ENCODE results near the gene SOS1.

DNA sequence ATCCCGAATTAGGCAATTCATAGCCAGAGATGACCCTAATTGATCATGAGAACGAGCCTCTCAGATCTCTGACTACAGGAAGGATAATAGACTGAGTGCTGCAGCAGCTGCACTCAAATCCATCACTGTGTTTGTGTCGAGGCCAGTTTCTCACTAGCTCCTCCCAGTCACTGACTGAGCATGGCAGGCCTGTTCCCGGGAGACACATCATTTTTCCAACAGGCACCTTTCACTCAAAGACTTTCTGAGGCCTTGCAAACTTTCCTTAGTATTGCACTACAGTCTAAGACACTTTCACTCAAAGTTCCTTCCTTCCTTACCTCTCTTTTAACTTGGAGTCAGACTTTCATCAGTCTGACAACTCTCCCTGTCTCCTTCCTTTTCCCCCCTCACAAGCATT lies 13.7 kb downstream of the SOS1 start:
- TF ChIP-seq, protein P1, sequence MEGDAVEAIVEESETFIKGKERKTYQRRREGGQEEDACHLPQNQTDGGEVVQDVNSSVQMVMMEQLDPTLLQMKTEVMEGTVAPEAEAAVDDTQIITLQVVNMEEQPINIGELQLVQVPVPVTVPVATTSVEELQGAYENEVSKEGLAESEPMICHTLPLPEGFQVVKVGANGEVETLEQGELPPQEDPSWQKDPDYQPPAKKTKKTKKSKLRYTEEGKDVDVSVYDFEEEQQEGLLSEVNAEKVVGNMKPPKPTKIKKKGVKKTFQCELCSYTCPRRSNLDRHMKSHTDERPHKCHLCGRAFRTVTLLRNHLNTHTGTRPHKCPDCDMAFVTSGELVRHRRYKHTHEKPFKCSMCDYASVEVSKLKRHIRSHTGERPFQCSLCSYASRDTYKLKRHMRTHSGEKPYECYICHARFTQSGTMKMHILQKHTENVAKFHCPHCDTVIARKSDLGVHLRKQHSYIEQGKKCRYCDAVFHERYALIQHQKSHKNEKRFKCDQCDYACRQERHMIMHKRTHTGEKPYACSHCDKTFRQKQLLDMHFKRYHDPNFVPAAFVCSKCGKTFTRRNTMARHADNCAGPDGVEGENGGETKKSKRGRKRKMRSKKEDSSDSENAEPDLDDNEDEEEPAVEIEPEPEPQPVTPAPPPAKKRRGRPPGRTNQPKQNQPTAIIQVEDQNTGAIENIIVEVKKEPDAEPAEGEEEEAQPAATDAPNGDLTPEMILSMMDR (IDR thresholded peaks at IDR 0.05): no peak
- TF ChIP-seq TAF1 (IDR thresholded peaks at IDR 0.05; ENCODE audit: borderline replicate concordance, low read depth, low read length): no peak
- no peak for TF ChIP-seq REST (IDR thresholded peaks at IDR 0.05; ENCODE audit: low read depth, low read length)
- 0 out of 2 replicates have a peak, but pooled peaks have one; percentile 13 for TF ChIP-seq GATA2 (CRISPR knock-in tag; IDR thresholded peaks at IDR 0.05)
- no peak for TF ChIP-seq SIN3A (IDR thresholded peaks at IDR 0.05; ENCODE audit: borderline replicate concordance, low read depth, low read length)
- TF ChIP-seq GABPA (IDR thresholded peaks at IDR 0.05; ENCODE audit: low read depth): no peak
- TF ChIP-seq, protein P2, sequence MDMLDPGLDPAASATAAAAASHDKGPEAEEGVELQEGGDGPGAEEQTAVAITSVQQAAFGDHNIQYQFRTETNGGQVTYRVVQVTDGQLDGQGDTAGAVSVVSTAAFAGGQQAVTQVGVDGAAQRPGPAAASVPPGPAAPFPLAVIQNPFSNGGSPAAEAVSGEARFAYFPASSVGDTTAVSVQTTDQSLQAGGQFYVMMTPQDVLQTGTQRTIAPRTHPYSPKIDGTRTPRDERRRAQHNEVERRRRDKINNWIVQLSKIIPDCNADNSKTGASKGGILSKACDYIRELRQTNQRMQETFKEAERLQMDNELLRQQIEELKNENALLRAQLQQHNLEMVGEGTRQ (IDR thresholded peaks at IDR 0.05; ENCODE audit: borderline replicate concordance, low read depth, low read length): no peak
- TF ChIP-seq NFIC (IDR thresholded peaks at IDR 0.05; ENCODE audit: borderline replicate concordance): no peak
- no peak for TF ChIP-seq EZH2phosphoT487 (IDR thresholded peaks at IDR 0.05; ENCODE audit: borderline replicate concordance, low read depth)
- TF ChIP-seq RFX5 (IDR thresholded peaks at IDR 0.05; ENCODE audit: low read length): no peak
- TF ChIP-seq ELF1 (IDR thresholded peaks at IDR 0.05): no peak
- no peak for TF ChIP-seq EP300 (IDR thresholded peaks at IDR 0.05; ENCODE audit: borderline replicate concordance in 1 of 2, low read depth in 1 of 2, low read length in 1 of 2)
